HFF-Myc (cell line): ENCODE measurements around the gene PTPRE.

Experiments
- DNase-seq: peaks from one replicate; pipeline ENCODE4 v3.0.0-alpha.2; 2011; ENCODE audit warnings: low read depth; ENCODE audit errors: extremely low read depth
- H3K4me3 ChIP-seq: replicated peaks from 2 replicates; pipeline ENCODE4 v1.5.1; 2011; ENCODE audit warnings: low read depth, mild to moderate bottlenecking, control low read depth, low read length
- CTCF ChIP-seq: IDR thresholded peaks from 2 replicates; pipeline ENCODE4 v1.5.1; 2012; ENCODE audit warnings: mild to moderate bottlenecking, low read depth, low read length, control low read depth; ENCODE audit errors: missing control alignments

The PTPRE gene

DNA sequence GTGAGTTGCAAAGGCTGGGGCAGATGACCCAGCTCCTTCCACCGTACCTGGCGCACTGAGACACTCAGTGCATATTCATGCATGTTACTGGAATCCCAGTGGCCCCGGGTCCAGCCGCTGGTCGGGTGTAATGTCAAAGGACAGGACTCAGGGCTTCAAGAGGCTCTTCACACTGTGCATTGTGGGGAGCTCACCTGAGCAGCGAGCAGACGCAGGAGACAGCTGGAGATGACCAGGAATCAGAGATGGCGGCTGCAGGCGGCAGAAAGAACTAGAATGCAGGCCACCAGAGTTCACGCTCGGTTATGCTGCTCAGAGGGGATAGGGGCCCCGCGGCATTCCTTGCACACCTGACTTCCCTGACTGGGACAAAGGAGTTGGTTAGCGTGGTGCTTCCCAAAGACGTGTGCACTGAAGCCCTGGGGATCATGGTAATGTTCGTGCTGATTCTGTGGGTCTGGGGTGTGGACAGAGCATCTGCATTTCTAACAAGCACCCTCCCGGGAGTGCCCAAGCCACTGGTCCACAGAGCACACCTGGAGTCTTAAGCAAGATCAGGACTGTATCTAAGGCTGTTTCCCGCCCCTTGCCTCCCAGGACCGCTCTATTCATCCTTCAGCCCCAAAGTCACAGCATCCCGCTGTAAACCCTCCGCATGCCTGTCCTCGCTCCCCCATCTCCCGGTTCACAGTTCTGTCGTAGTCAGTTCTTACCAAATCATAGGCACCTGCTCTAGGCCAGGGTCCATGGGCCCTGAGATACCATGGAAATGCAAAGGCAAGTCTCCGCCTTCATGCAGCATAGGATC is 148.4 kb downstream of the PTPRE start:
- no peak overlapping the region for H3K4me3 ChIP-seq
- no peak for DNase-seq
- TF ChIP-seq CTCF = no peak

DNA sequence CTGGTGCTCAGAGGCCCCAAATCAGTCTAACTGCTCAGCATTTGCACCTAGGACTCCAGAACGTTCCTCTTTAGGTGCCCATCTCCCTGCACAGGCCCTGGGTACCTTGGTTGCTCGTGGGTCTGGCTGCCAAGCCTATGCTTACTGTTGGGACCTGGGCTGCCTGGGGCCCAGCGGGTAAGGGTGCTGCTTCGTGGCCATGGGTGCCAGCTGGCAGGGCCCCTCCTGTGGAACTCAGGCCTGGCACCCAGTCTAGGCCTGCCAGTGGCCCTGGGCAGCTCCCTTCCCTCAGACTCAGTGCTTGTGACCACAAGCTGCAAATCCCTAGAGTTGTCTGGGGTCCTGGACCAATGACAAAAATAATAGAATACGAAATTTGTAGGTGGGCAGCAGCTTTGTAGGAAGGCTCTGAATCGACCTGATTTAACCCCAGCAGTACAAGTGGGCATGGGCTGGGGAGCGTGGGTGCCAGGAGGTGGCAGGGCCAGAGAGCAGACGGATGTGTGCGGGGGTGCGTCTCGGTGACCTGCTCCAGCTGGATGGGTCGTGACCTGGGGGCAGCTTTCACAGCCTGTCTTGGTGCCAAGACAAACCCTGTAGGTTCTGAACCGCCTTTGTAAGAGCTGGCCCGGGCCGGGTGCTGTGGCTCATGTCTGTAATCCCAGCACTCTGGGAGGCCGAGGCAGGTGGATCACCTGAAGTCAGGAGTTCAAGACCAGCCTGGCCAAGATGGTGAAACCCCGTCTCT is 149.6 kb downstream of the PTPRE start:
- TF ChIP-seq CTCF = no peak
- no peak for DNase-seq
- H3K4me3 ChIP-seq = no peak overlapping the region

GRCh38 chr10:128058106-128058749 is 151.3 kb downstream of the PTPRE start:
- no peak for TF ChIP-seq CTCF
- H3K4me3 ChIP-seq = no peak overlapping the region
- DNase-seq = no peak

GRCh38 chr10:128058750-128059134 is 151.8 kb downstream of the PTPRE start:
- H3K4me3 ChIP-seq = no peak overlapping the region
- DNase-seq = no peak
- TF ChIP-seq CTCF = no peak

GRCh38 chr10:128059266-128059981 is 152.5 kb downstream of the PTPRE start:
- no peak for TF ChIP-seq CTCF
- H3K4me3 ChIP-seq = no peak overlapping the region
- no peak for DNase-seq

GRCh38 chr10:128059982-128060293 is 153.0 kb downstream of the PTPRE start:
- no peak for TF ChIP-seq CTCF
- no peak for DNase-seq
- no peak overlapping the region for H3K4me3 ChIP-seq
